GM12878 (cell line): ENCODE data around the gene PKN3. TPM values are rescaled to one million over a fixed set of nuclear protein-coding genes. Genes with fewer than 3 reads are reported as not detected.

Source experiments
- ATAC-seq: fragments of 200-7000 bp; cut with Tn5 transposase; 3 replicates; pipeline ENCODE4 v1.9.1; 2020; ENCODE audit warnings: mild to moderate bottlenecking, moderate library complexity
- BruUV-seq: library from RNA; stranded (reverse); fragments of 400-500 nt; replicated peaks from 2 replicates; lab custom pipeline; 2021; lab: Mats Ljungman, UMichigan
- CTCF ChIA-PET: fragments of 300-600 bp; sonication (Branson Sonifier 250); formaldehyde crosslinking; extraction: SDS; loops from one replicate; lab custom pipeline; 2021; ENCODE audit warnings: inconsistent platforms; lab: Yijun Ruan, JAX
- POLR2A ChIA-PET: fragments of 350-600 bp; formaldehyde crosslinking; extraction: SDS; loops from one replicate; lab custom pipeline; 2021; ENCODE audit warnings: inconsistent platforms; lab: Charles Lee
- RAD21 ChIA-PET: fragments of 300-600 bp; sonication (Branson Sonifier 250); formaldehyde crosslinking; loops from one replicate; lab custom pipeline; 2023; ENCODE audit warnings: antibody characterized with exemption; ENCODE audit not compliant: unreplicated experiment; lab: Charles Lee
- SMC1A ChIA-PET: fragments of 300-600 bp; sonication (Branson Sonifier 250); formaldehyde crosslinking; loops from one replicate; lab custom pipeline; 2023; ENCODE audit not compliant: unreplicated experiment, uncharacterized antibody; lab: Charles Lee
- DNase-seq: peaks from one replicate; pipeline ENCODE4 v3.0.0-alpha.2; 2011; ENCODE audit warnings: low read depth, low spot score
- FAIRE-seq: peaks from 3 replicates; lab custom pipeline; 2011; peaks lifted over from hg19 to GRCh38; lab: Jason Lieb, UNC
- H2AFZ ChIP-seq: 2 replicates; pipeline ENCODE4 v1.6.0; 2011; ENCODE audit warnings: low read depth, low read length, control low read depth; ENCODE audit not compliant: control insufficient read depth
- H3K27ac ChIP-seq: 2 replicates; pipeline ENCODE4 v1.5.1; 2011; ENCODE audit warnings: control low read depth; ENCODE audit not compliant: control insufficient read depth, insufficient read depth
- H3K27me3 ChIP-seq, 2 experiments: replicated peaks in 1 of 2; 2 replicates each; pipeline versions ENCODE4 v1.6.0 to v1.6.1; 2011; ENCODE audit warnings: low read length in 1 of 2; ENCODE audit not compliant: control insufficient read depth in 2 of 2, insufficient read depth in 2 of 2
- H3K36me3 ChIP-seq, 2 experiments: 2 replicates each; pipeline ENCODE4 v1.5.1; 2011; ENCODE audit warnings: low read length in 1 of 2; ENCODE audit not compliant: control insufficient read depth in 2 of 2, insufficient read depth in 2 of 2
- H3K4me1 ChIP-seq: 2 replicates; pipeline ENCODE4 v1.6.1; 2011; ENCODE audit warnings: mild to moderate bottlenecking, low read length, moderate library complexity, mixed read lengths; ENCODE audit not compliant: control insufficient read depth, insufficient read depth
- H3K4me2 ChIP-seq: 2 replicates; pipeline ENCODE4 v1.6.0; 2011; ENCODE audit warnings: control low read depth; ENCODE audit not compliant: control insufficient read depth, insufficient read depth
- H3K4me3 ChIP-seq: fragments of 200-600 bp; sonication (generic); 2 replicates; pipeline ENCODE4 v1.5.1; 2016
- H3K79me2 ChIP-seq: 2 replicates; pipeline ENCODE4 v1.6.0; 2011; ENCODE audit warnings: low read length; ENCODE audit not compliant: control insufficient read depth, insufficient read depth
- H3K9ac ChIP-seq: 2 replicates; pipeline ENCODE4 v1.8.0; 2011; ENCODE audit warnings: low read length, control low read depth, mixed read lengths; ENCODE audit not compliant: control insufficient read depth, insufficient read depth
- H3K9me3 ChIP-seq: replicated peaks from 3 replicates; pipeline ENCODE4 v1.5.1; 2011; ENCODE audit warnings: mild to moderate bottlenecking, low read length; ENCODE audit not compliant: control insufficient read depth, insufficient read depth
- H4K20me1 ChIP-seq: 2 replicates; pipeline ENCODE4 v1.6.0; 2011; ENCODE audit not compliant: control insufficient read depth, insufficient read depth
- CBX3 ChIP-seq: fragments of 200-600 bp; sonication (generic); IDR thresholded peaks from 2 replicates; pipeline ENCODE4 v1.6.1; 2016; ENCODE audit warnings: low read depth, borderline replicate concordance
- ETV6 ChIP-seq, 2 experiments: fragments of 450-650 bp in 1 of 2; IDR thresholded peaks in 1 of 2; conservative IDR thresholded peaks in 1 of 2; 2 replicates each; pipeline ENCODE4 v1.6.1; 2014; ENCODE audit warnings: antibody characterized with exemption in 1 of 2, borderline replicate concordance in 1 of 2, low read depth in 1 of 2, mild to moderate bottlenecking in 1 of 2, moderate library complexity in 1 of 2
- LARP7 ChIP-seq: fragments of 450-650 bp; IDR thresholded peaks from 2 replicates; pipeline ENCODE4 v1.6.1; 2017; ENCODE audit warnings: mild to moderate bottlenecking
- PAX5 ChIP-seq: IDR thresholded peaks from 2 replicates; pipeline ENCODE4 v1.6.1; 2011; ENCODE audit warnings: low read depth, low read length, borderline replicate concordance
- ZNF384 ChIP-seq: IDR thresholded peaks from 2 replicates; pipeline ENCODE4 v1.6.1; 2012; ENCODE audit warnings: low read depth, mild to moderate bottlenecking, low read length, improper control_type of control experiment, borderline replicate concordance
- WGBS: methylation state at CpG from one replicate; pipeline ENCODE4 v1.1.6; 2016; ENCODE audit warnings: low lambda C conversion rate; ENCODE audit not compliant: insufficient replicate concordance, insufficient coverage; ENCODE audit errors: missing lambda C conversion rate; 5-methylcytosine and 5-hydroxymethylcytosine counted together
- in situ Hi-C: fragments of 300-500 bp; cut with MboI; formaldehyde crosslinking; loops from 9 replicates; pipeline ENCODE4 v1.14.3; 2018; ENCODE audit warnings: mixed read lengths
- intact Hi-C: fragments of 100-400 bp; cut with micrococcal nuclease; formaldehyde crosslinking; loops from one replicate; pipeline ENCODE4 v1.14.2; 2022; ENCODE audit not compliant: unreplicated experiment
- polyA plus RNA-seq, 11 experiments: library from polyadenylated mRNA; depleted of rRNA in 4 of 11; unstranded in 6 of 11; stranded (reverse) in 5 of 11; fragments of >200 nt; fragmentation: Nextera tagmentation in 4 of 11; fragmentation: Illumina TruSeq in 1 of 11; extraction: Ambion mirVana in 4 of 11; extraction: Trizol in 1 of 11; gene quantifications; 1 replicate in 1 of 11; 2 replicates in 10 of 11; pipeline versions ENCODE4 v1.2.1 to v1.2.3, GENCODE V29; 2011 to 2016; ENCODE audit warnings: inconsistent platforms in 2 of 11, missing spikeins in 2 of 11, low read depth in 1 of 11
- total RNA-seq, 4 experiments: library from RNA; depleted of rRNA in 3 of 4; stranded (reverse); fragments of >200 nt in 3 of 4; fragmentation: Illumina TruSeq in 1 of 4; extraction: Trizol in 1 of 4; gene quantifications; 2 replicates each; pipeline versions ENCODE4 v1.2.1 to v1.2.3, GENCODE V29; 2013 to 2021
- TF ChIP-seq, protein P1 (sequence below): fragments of 450-650 bp; IDR thresholded peaks from 2 replicates; pipeline ENCODE4 v1.6.1; 2018; ENCODE audit warnings: mild to moderate bottlenecking, low read depth, moderate library complexity; ENCODE audit not compliant: partially characterized antibody
- TF ChIP-seq, protein P2 (sequence below): IDR thresholded peaks from 2 replicates; pipeline ENCODE4 v1.6.1; 2012; ENCODE audit warnings: low read depth, low read length, improper control_type of control experiment
- TF ChIP-seq, protein P3 (sequence below): fragments of 150-350 bp; IDR thresholded peaks from 2 replicates; pipeline ENCODE4 v1.6.1; 2016; ENCODE audit warnings: low read depth, low read length

The PKN3 gene
- total and polyA plus RNA-seq, 10 of the 15 experiments (the other 5 are each of a cell fraction or from before 2014, with no cell fraction given) = 0.35 to 11.0 (median 3.3) TPM

DNA sequence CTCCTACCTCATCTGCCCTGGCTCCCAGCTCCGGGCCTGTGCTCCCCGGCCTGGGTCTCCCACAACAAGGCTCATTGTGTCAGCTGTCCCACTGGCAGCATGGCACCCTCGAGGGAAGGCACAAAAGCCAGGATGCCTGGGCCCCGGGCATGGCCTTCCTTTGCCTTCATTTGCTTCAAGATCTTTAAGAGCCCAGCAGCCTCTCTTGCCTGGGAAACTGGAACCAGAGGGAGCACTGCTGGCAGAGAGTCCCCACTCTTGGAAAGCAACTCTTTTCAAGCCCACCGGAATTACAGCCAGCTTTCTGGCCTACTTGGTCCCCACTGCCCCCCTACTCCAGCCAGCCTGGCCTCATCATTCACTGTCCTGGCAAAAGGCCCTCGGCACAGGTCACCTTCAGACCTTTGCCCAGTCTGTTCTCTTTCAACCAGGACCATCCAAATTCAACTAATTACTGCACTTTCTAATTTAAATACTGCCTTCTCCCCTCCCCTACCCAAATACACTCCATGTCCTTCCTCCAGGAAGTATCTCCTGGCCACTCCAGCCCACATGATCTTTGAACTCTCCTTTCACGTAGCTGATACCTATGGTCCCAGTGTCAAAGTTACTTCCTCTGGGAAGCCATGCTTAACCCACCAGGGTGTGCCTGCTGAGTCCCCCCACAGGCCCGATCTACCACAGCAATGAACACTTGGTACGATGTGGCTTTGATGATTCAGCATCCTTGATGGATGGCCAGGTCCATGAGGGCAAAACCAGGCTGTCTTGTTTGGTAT, 60.6 kb downstream of the PKN3 start:
- no TSS peak for BruUV-seq
- ChIA-PET RAD21 (no interaction called here), SMC1A (interaction anchor here (1.2 kb wide), 1 partner anchor 25 kb away, joined by 3 read pairs; no protein-coding TSS in a partner anchor), POLR2A (interaction anchor here (0.6 to 0.7 kb wide), 2 partner anchors 16 to 186 kb away, joined by 3 to 8 read pairs; no protein-coding TSS in a partner anchor), CTCF (interaction anchor here (0.8 kb wide), 1 partner anchor 19 kb away, joined by 4 read pairs; no protein-coding TSS in a partner anchor)
- no peaks in the 10 kb centered on the region for H3K36me3 ChIP-seq
- intact Hi-C loops (no loop called here), in situ Hi-C loops (no loop called here)
- H3K27ac ChIP-seq = no peak overlapping the region
- DNase-seq (no peak), ATAC-seq (no peak), FAIRE-seq (no peak)
- no peaks in the 10 kb centered on the region for H4K20me1 ChIP-seq
- H3K9ac ChIP-seq = no peak overlapping the region
- H3K4me3 ChIP-seq = no peak overlapping the region
- H3K9me3 ChIP-seq = no peaks in the 10 kb centered on the region
- TF ChIP-seq ZNF384 (no peak), ETV6 (conservative IDR thresholded peaks at IDR 0.05 in 1 of 2, IDR thresholded peaks at IDR 0.05 in 1 of 2; ENCODE audit: borderline replicate concordance in 1 of 2, low read depth in 1 of 2) (no peak), PAX5 (no peak), CBX3 (no peak), LARP7 (no peak)
- TF ChIP-seq, protein P1, sequence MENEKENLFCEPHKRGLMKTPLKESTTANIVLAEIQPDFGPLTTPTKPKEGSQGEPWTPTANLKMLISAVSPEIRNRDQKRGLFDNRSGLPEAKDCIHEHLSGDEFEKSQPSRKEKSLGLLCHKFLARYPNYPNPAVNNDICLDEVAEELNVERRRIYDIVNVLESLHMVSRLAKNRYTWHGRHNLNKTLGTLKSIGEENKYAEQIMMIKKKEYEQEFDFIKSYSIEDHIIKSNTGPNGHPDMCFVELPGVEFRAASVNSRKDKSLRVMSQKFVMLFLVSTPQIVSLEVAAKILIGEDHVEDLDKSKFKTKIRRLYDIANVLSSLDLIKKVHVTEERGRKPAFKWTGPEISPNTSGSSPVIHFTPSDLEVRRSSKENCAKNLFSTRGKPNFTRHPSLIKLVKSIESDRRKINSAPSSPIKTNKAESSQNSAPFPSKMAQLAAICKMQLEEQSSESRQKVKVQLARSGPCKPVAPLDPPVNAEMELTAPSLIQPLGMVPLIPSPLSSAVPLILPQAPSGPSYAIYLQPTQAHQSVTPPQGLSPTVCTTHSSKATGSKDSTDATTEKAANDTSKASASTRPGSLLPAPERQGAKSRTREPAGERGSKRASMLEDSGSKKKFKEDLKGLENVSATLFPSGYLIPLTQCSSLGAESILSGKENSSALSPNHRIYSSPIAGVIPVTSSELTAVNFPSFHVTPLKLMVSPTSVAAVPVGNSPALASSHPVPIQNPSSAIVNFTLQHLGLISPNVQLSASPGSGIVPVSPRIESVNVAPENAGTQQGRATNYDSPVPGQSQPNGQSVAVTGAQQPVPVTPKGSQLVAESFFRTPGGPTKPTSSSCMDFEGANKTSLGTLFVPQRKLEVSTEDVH = no peak
- TF ChIP-seq, protein P2, sequence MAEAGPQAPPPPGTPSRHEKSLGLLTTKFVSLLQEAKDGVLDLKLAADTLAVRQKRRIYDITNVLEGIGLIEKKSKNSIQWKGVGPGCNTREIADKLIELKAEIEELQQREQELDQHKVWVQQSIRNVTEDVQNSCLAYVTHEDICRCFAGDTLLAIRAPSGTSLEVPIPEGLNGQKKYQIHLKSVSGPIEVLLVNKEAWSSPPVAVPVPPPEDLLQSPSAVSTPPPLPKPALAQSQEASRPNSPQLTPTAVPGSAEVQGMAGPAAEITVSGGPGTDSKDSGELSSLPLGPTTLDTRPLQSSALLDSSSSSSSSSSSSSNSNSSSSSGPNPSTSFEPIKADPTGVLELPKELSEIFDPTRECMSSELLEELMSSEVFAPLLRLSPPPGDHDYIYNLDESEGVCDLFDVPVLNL = no peak
- TF ChIP-seq, protein P3, sequence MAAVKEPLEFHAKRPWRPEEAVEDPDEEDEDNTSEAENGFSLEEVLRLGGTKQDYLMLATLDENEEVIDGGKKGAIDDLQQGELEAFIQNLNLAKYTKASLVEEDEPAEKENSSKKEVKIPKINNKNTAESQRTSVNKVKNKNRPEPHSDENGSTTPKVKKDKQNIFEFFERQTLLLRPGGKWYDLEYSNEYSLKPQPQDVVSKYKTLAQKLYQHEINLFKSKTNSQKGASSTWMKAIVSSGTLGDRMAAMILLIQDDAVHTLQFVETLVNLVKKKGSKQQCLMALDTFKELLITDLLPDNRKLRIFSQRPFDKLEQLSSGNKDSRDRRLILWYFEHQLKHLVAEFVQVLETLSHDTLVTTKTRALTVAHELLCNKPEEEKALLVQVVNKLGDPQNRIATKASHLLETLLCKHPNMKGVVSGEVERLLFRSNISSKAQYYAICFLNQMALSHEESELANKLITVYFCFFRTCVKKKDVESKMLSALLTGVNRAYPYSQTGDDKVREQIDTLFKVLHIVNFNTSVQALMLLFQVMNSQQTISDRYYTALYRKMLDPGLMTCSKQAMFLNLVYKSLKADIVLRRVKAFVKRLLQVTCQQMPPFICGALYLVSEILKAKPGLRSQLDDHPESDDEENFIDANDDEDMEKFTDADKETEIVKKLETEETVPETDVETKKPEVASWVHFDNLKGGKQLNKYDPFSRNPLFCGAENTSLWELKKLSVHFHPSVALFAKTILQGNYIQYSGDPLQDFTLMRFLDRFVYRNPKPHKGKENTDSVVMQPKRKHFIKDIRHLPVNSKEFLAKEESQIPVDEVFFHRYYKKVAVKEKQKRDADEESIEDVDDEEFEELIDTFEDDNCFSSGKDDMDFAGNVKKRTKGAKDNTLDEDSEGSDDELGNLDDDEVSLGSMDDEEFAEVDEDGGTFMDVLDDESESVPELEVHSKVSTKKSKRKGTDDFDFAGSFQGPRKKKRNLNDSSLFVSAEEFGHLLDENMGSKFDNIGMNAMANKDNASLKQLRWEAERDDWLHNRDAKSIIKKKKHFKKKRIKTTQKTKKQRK = no peak
- WGBS = 79% methylated on average over 9 of the region's 9 CpGs
- H3K27me3 ChIP-seq = no peaks in the 10 kb centered on the region
- H3K4me1 ChIP-seq = no peaks in the 10 kb centered on the region
- no peak overlapping the region for H2AFZ ChIP-seq
- no peak overlapping the region for H3K4me2 ChIP-seq
- no peaks in the 10 kb centered on the region for H3K79me2 ChIP-seq
